GM21717 (cell line): ENCODE measurements around the gene FGD5.

Experiments used
- ATAC-seq: cut with Tn5 transposase; IDR thresholded peaks from one replicate; pipeline ENCODE4 v1.9.1; 2021; ENCODE audit warnings: mild to moderate bottlenecking, moderate library complexity; ENCODE audit not compliant: unreplicated experiment

Gene FGD5

GRCh38 chr3:14787630-14788029, 31.1 kb upstream of the FGD5 start:
- ATAC-seq, result no peak

DNA sequence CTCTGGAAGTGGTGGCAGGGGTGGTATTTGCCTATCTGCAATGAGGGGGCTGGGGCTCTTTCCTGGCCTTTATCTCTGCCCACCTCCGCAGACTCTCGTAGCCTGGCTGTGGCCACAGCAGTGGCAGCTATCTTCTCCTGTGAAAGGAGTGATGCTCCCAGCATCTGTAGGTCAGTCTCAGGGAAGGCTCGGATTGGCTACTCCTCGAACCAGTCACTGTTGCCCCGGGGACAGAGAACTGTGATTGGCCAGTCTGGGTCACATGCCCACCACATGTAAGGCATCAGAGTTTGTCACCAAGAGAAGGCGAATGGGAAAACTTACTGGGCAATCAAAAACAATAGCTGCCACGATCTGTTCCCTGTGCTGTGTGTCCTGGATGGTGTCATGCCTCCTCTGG, 30.1 kb upstream of the FGD5 start:
- no peak for ATAC-seq

DNA sequence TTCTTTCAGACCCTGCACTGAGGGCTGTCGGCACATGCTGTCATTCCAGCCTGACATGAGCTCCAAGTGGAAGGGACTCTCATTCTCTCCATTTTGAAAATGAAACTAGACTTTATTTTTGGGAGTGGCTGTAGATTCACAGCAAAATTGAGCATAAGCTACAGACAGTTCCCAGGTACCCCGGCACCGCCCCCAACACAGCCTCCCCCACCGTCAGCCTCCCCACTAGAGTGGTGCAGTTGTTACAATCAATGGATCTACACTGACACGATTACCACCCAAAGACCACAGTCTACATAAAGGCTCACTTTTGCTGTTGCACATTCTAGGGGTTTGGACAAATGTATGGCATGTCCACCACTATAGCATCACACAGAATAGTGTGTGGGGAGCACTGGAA, 29.5 kb upstream of the FGD5 start:
- no peak for ATAC-seq

- no peak for ATAC-seq
Observed at GRCh38 chr3:14789640-14790285, 29.0 kb upstream of the FGD5 start.

DNA sequence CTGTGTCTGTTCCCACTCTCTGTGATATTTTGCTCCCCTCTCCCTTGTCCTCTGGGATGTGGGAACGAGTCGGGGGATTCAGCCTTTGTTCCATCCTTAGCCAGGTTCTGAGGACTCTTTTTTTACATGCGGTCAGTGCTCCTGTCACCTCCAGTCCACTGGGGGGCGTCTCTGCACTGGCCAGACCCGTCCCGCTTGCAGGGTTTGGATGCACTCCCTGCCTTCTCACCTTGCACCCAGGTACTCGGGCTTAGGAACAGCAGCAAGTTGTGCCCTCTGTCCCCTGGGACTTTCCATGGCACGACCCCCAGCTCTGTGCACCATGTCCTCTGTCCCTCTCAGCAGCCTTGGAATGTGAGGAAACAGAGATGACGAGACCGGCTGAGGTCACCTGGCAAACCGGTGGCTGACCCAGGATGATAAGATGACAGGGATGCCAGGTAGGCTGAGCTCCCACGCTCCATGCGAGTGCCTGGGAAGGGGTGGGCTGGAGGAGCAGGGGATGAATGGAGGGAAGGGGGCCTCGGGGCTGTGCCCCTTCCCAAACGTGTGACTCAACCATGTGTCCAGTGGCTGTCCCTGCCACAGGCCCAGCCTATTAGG, 27.3 kb upstream of the FGD5 start:
- no peak for ATAC-seq

DNA sequence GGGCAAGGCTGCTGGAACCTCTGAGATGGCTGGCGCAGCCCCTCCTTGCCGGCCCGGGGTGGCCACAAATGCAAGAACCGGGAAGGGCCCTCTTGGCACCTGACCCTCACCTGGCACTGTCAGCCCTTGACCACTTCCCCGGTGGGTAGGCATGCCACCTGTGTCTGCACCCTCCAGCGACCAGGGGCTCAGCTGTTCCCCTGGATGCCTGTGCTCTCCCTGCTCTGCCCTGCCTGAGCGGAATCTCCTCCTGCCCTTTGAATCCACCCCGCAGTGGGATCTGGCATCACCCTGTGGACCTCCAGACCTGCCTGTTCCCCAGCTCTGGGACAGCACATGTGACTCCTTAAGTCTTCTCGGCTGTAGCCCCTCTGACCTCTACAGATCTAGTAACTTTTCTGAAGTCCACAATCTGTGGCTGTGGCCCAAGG, 26.1 kb upstream of the FGD5 start:
- ATAC-seq, result no peak

DNA sequence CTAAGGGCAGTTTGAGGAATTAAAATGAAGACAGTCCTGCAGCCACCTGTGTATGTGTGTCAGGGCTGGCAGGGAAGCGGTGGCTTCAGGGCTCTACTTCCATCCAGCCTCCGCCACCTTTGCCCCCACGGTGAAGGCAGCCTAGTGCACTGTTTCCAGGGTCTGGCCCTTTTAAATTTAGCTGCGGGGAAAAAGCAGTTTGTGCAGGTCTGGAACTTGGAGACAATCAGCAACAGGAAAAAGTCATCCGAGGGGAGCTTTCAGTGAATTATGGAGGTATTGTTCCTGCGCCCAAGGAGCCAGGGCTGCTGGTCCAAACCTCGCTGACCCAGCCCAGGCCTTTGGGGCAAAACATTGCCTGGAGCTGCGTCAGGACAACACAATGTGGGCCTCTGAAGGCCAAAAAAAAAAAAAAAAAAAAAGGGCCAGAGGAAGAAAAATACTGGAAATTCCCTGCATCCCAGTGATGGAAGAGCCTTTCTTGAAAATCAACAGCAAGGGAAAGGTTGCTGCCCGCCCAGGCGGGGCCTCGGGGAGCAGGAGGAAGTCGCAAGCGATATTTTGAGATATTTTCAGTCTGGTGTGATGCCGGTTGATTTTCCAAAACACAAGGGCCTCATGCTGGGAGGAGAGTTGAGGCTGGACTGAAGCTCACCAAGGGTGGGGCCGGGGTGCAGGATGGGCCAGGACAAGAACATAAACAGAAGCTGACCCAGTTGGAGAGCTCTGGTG, 25.5 kb upstream of the FGD5 start:
- no peak for ATAC-seq

GRCh38 chr3:14793858-14794234, 24.9 kb upstream of the FGD5 start:
- ATAC-seq, result no peak

DNA sequence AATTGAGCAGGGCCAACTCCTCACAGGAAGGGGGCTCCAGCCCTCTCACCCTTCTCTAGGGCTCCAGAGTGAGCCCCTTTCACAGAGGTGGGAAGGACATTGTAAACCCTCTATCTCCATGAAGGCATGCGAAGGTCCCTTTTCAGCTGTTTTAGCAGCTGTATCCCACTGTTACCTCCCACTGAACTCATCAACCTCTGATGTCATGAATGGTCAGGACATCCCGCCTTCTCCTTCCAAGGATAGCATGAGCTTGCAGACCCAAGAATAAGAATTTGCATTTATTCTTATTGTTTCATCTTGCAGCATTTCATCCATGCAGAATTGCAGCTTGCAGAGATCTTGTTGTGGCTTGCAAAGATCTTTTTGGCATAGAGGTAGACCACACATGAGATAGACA, 24.3 kb upstream of the FGD5 start:
- no peak for ATAC-seq

DNA sequence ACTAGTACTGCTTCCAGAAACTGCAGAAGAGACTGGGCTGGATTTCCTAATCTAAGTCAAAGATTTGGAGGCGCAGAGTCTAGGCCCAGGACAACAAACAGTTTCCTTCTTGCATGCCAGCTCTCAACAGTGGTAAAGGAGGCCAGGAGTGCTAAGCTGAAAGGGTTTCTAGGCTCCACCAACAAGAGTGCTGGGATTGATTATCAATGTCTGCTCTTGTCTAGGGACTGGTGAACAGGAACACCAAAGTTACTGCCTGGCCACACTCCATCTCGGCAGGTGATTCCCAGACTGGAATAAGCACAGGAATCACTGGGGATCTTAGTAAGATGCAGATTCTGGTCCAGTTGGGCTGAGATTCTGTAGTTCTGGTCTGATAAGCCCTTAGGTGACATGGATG, 22.8 kb upstream of the FGD5 start:
- no peak for ATAC-seq

- ATAC-seq, result no peak
Observed at GRCh38 chr3:14796403-14797077, 22.2 kb upstream of the FGD5 start.

GRCh38 chr3:14797731-14798130, 21.0 kb upstream of the FGD5 start:
- ATAC-seq, result no peak

- no peak for ATAC-seq
Observed at GRCh38 chr3:14798231-14798630, 20.5 kb upstream of the FGD5 start.

GRCh38 chr3:14799146-14799545, 19.6 kb upstream of the FGD5 start:
- ATAC-seq, result no peak

GRCh38 chr3:14801031-14801430, 17.7 kb upstream of the FGD5 start:
- ATAC-seq, result no peak

GRCh38 chr3:14801668-14802380, 16.9 kb upstream of the FGD5 start:
- no peak for ATAC-seq

- ATAC-seq, result no peak
Observed at GRCh38 chr3:14802381-14802731, 16.4 kb upstream of the FGD5 start.

- ATAC-seq, result no peak
Observed at GRCh38 chr3:14803101-14803980, 15.4 kb upstream of the FGD5 start.

- ATAC-seq, result no peak
Observed at GRCh38 chr3:14803981-14804834, 14.6 kb upstream of the FGD5 start.
